NOMO-1 (cell line): ENCODE measurements around the gene ATP5MC2.

Source experiments
- DNase-seq, 2 experiments: peaks; one replicate each; lab custom pipeline; 2025; ENCODE audit not compliant: unreplicated experiment in 2 of 2; lab: John Stamatoyannopoulos, UW

The ATP5MC2 gene

GRCh38 chr12:53616950-53617349, 58.9 kb downstream of the ATP5MC2 start:
- no peak for DNase-seq
